RKO (cell line): ENCODE measurements around the gene TMPRSS5.
"Not testable (repeated sequence)": the region's sequence is repeated elsewhere in the genome, so short reads cannot be mapped to it uniquely, and the experiment has no call there.

ENCODE experiments used
- DNase-seq: peaks from one replicate; pipeline ENCODE4 v3.0.0-alpha.2; 2016; ENCODE audit warnings: low spot score

The TMPRSS5 gene

DNA sequence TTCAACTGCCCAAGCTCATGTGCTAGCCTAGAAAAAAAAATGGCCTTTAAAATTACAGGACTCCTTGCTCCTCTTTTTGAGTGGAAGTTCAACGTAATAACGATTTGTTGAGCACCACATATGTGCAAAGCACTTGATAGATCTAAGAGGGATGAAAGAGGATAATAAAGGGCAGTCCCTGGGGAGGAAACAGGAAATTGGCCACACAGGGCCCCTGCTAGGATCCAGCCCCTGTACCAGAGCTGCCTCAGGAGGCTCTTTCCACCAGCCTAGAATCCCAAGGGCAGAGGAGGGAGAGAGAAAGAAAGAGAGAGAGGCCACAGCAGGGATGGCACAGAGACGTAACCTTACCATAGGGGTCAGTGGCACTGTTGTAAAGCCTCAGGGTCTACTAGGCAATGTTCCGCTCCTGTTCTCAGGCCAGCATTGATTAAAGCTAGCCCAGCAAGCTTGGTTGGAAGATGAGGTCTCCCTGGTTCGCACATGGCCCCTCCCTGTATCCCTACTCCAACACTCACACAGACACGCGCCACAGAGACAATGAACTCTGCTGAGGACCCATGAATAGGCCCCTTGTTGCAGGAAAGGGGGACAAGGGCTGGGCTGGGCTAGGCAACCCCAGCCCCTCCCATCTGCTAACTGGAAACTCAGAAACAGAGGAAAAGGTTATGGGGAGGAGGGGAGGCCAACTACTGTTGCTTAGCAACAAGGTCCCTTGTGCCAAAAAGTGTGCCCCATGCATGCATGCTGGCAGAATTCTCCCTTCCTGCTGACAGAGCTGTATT is at the start of gene TMPRSS5:
Gene TMPRSS5 (minus strand): TSS at position 438 of the 785 bp plus-strand sequence. CDS start 84 bp downstream, at position 354.
- DNase-seq, result no peak

GRCh38 chr11:113752932-113753331 is 46.8 kb upstream of the TMPRSS5 start:
- DNase-seq, result no peak

GRCh38 chr11:113736323-113736722 is 30.2 kb upstream of the TMPRSS5 start:
- DNase-seq, result no peak

DNA sequence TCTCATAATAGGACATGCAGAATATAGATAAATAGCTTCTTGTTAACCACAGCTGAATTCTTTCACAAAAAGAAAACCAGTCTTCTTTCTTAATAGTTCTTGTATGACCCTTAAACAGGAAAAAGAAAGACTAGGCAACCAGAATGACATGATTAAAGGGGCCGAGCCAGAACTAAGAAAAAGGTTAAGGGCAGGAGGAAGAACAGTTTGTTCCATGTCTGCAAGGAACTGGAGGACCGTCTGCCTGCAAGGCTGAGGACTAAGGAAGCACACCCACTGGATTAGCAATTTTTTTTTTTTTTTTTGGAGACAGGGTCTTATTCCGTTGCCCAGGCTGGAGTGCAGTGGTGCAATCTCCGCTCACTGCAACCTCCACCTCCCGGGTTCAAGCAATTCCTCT is 26.0 kb upstream of the TMPRSS5 start:
- DNase-seq, result no peak

DNA sequence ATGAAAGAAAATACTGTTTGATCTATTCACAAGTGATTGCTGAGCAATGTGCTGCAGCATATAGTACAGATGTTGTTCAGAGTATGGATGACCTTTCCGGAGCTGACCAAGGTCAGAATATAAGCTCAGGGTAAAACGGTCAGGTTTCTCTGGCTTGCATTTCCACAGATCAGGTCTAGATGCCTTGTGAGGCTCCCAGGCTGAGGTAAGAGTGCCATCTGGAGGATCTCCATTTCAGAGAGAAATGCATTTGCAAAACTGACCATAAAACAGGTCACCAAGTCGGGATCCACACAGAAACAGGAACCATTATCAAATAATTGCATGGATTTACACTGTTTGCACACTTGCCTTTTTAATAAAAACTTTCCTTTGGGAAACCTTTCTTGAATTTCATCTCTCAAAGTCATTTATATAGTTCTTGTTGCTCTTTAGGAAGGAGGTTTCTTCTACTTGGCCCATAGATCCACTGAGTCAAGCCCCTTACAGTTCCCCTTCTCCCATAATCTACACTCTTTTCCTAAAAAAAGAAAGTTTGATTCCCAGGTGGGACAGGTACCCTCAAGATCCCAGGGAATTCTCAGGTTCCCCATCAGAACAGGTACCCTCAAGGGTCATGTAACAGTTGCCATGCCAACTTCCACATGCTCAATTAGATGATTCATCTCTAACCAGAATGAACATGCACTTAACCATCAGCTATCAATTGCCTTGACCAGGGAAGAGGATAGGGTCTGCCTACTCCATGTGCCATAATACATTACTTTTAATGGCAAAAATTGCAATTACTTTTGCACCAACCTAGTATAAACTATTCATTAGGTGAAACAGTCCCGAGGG is 25.0 kb upstream of the TMPRSS5 start:
- DNase-seq, result peak; percentile 44

DNA sequence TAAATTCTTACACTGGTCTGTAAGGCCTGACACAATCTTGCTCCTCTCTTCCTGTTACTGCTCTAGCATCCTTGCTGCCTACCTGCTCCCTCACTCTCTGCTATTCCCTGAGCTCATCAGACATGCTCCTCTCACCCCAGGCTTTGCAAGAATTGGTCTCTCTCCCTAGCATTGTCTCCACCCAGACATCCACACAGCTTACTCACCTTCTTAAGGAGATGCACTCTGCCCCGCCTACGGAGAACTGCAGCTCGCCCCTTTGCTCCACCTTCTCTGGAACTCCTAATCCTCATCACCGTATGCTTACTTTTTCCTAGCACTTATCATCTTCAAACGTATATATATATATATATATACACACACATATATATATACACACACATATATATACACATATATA is 23.3 kb upstream of the TMPRSS5 start:
- DNase-seq, result no peak

GRCh38 chr11:113728814-113729213 is 22.7 kb upstream of the TMPRSS5 start:
- no peak for DNase-seq

GRCh38 chr11:113725913-113726312 is 19.8 kb upstream of the TMPRSS5 start:
- DNase-seq, result no peak

DNA sequence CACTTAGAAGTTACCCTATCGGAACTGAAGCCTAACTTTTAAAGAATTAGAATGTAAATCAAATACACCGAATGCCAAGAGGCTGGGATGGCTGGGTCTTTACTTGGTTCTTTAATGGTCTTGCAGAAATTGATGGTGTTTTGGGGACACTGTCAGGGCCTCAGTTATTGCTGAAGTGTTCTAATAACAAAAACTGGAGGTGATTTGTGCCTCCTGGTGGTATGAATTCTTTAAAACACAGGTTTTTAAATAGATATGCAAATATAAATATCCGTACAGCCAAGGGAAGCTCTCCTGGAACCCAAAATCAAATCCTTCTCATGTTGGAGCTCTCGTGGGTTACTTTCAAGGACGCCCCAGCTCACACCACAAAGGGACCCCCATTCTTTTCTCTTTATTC is 19.3 kb upstream of the TMPRSS5 start:
- DNase-seq, result no peak

GRCh38 chr11:113724778-113725177 is 18.7 kb upstream of the TMPRSS5 start:
- no peak for DNase-seq

DNA sequence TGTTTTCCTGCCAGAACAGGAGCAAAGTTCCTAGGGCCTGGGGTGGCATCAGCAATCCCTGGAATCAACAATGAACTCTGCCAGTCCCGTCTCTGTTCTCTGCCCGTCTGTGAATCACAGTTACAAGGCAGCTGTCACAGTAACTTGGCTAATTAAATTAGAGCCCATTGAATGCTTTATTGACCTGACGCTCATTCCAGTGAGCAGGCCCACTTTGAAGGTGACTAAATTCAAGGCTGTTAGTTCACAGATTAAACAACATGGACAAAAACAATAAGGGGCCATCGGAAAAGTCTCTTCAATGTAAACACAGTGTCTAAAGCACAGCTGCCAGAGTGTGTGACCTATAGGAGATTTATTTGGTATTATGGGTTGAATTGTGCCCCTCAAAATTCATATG is 17.7 kb upstream of the TMPRSS5 start:
- DNase-seq, result no peak

DNA sequence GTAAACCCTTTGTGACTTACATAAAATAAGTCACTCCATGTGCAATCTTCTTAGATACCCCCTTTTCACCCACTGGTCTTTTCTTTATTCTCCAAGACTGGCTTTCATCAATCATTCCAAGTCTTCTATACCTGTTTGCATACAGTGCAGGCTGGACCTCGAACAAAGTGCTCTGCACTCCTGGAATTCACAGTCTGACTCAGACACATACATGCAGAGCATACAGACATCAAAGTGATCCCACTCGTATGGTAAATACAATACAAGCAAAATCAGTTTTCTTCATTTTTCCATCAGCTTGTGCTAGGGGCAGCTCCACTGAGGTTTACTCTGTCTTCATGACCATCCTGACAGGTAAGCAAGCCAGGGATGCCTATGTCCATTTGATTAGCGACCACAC is 16.8 kb upstream of the TMPRSS5 start:
- DNase-seq, result no peak

DNA sequence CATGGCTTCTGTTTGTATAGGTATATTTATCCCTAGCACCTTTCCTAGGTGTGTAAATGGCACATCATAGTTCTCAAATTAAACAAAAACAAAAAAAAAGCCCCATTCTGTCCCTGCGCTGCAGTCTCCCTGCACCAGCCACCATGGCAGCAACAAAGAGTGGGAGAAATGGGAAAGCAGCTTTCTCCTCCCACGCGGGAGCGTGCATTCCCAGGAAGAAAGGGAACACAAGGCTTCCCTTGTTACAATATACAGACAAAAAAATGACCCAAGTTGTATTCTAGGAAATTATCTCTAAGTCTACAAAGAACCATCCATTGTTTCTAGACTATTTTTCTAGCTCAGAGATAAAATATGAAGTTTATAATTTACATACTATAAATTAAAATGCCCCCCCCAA is 16.1 kb upstream of the TMPRSS5 start:
- no peak for DNase-seq

- no peak for DNase-seq
These were observed 15.5 kb upstream of the TMPRSS5 start for GRCh38 chr11:113721462-113722066.

- DNase-seq, result not testable (repeated sequence)
These were observed 14.4 kb upstream of the TMPRSS5 start for GRCh38 chr11:113720478-113720877.

DNA sequence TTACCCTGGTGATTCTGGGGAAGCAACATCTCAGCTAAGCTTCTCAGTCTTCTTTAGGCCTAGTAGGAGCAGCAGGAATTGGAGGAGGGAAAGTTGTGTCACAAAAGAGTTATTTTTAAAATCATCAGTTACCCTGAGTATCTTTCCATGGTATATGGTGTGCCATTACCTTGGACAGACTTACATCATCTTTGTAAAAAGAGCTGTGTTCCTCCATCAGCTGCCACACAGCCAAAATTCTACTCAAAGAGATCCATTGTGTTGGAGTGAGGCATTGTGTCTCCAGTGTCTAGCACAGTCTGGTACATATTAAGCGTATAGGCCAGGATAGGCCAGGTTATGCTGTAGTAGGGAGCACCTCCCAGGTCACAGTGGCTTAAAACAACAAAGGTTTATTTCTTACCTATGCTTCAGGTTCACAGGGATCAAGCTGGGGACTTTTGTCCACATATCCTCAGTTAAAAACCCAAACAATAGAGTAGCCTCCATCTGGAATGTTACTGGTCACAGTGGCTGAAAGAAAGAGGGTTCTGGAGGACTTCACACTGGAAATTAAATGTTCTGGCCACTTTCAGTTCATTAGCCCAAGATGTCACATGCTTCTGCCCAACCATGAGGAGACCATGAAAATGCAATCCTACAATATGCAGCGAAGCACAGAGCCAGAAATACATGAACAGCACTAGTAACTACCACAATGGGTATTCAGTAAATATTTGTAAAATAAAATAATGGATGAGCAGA is 9.9 kb upstream of the TMPRSS5 start:
- no peak for DNase-seq

- no peak for DNase-seq
These were observed 9.2 kb upstream of the TMPRSS5 start for GRCh38 chr11:113715273-113715672.

DNA sequence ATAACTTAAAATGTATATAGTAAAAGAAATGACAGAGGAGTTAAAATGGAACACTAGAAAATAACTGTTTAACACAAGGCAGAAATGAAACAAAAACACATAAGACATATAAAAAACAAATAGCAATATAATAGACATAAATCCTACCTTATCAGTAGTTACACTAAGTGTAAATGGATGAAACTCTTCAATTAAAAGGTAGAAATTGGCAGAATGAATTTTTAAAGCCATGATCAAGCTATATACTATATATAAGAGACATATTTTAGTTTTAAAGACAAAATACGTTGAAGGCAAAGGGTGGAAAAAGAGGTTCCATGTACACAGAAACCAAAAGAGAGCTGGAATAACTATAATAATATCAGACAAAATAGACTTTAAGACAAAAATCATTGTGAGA is 4.9 kb upstream of the TMPRSS5 start:
- no peak for DNase-seq

- DNase-seq, result not testable (repeated sequence)
These were observed 2.6 kb downstream of the TMPRSS5 start for GRCh38 chr11:113703551-113703950.

DNA sequence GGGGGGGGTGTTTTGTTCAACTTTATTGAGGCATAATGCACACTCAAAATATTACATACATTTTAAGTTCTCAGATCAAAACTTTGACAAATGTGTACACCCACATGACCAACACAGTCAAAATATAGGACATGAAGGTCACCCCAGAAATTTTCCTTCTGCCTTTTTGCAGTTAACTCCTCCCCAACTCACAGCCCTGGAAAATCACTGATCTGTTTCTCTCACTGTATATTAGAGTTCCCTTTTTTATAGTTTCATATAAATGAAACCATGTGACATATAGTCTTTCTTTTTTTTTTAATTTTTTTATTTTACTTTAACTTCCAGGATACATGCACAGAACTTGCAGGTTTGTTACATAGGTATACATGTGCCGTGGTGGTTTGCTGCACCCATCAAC is 4.6 kb downstream of the TMPRSS5 start:
- no peak for DNase-seq

- DNase-seq, result no peak
These were observed 7.6 kb downstream of the TMPRSS5 start for GRCh38 chr11:113698515-113698914.

- no peak for DNase-seq
These were observed 8.2 kb downstream of the TMPRSS5 start for GRCh38 chr11:113697756-113698407.
